ENCODE results near the gene KISS1R.
"Not testable (repeated sequence)": the region's sequence is repeated elsewhere in the genome, so short reads cannot be mapped to it uniquely, and the experiment has no call there.

Gene KISS1R

DNA sequence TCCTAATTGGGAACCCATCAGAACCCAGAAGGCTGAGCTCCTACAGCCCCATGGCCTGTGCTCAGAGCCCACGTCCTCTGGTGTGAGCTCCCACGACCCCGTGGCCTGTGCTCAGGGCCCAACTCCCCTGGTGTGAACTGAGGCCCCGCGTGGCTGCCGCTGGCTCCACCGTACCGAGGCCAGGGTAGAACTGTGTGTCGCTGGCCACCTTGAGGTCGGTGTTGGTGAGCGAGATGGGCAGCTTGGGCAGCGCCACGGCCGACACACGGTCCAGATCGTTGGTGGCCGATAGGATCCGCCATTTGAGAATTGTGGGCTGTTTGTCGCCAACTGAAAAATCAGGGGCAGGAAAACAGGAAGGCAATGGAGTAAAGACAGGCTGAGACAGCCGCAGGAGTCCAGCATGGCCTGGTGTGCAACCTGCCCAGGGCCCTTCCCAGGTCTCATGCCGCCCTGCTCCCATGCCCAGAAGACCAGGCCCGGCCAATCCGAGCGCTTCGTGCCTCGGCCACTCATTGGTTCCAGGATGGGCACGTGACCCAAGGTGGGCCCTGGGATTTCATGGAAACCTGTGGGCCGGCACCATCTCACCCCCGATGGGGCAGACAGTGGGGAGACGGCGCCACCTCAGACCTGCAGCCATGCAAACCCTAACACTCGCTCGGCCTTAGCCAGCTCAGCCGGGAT, 35.6 kb upstream of the KISS1R start:
- DNase-seq (ENCODE audit: low read depth in 2 of 2): no peak

- DNase-seq (ENCODE audit: low read depth in 2 of 2): no peak
Measured at GRCh38 chr19:882871-883497, 34.1 kb upstream of the KISS1R start.

GRCh38 chr19:883661-884211, 33.4 kb upstream of the KISS1R start:
- DNase-seq (ENCODE audit: low read depth in 2 of 2): no peak

- no peak for DNase-seq (ENCODE audit: low read depth in 2 of 2)
Measured at GRCh38 chr19:884420-885211, 32.5 kb upstream of the KISS1R start.

GRCh38 chr19:885536-886224, 31.5 kb upstream of the KISS1R start:
- no peak for DNase-seq (ENCODE audit: low read depth in 2 of 2)

DNA sequence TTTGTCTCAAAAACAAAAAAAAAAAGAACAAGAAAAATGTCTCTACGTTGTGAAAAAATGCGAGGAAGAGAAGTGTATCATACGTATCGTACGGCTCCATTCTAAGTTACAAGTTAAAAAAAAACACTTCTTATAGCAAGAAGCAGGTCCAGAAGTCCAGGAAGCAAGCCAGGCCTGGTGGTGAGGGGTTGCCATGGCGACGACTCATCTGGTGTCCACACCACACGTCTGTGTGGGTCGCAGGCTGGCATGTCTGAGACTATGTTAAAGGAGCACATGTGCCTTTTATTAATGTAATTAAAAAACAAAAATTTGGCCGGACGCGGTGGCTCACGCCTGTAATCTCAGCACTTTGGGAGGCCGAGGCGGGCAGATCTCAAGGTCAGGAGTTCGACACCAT, 30.1 kb upstream of the KISS1R start:
- no peak for DNase-seq (ENCODE audit: low read depth in 2 of 2)

GRCh38 chr19:887599-887998, 29.5 kb upstream of the KISS1R start:
- DNase-seq (ENCODE audit: low read depth in 2 of 2): no peak

GRCh38 chr19:888581-889385, 28.4 kb upstream of the KISS1R start:
- no peak for DNase-seq (ENCODE audit: low read depth in 2 of 2)

- no peak for DNase-seq (ENCODE audit: low read depth in 2 of 2)
Measured at GRCh38 chr19:889662-890295, 27.4 kb upstream of the KISS1R start.

GRCh38 chr19:890831-891230, 26.3 kb upstream of the KISS1R start:
- DNase-seq (ENCODE audit: low read depth in 2 of 2): no peak

GRCh38 chr19:891421-892200, 25.5 kb upstream of the KISS1R start:
- not testable (repeated sequence) for DNase-seq (ENCODE audit: low read depth in 2 of 2)

GRCh38 chr19:892243-892893, 24.8 kb upstream of the KISS1R start:
- DNase-seq (ENCODE audit: low read depth in 2 of 2): no peak

- DNase-seq (ENCODE audit: low read depth in 2 of 2): peak; percentile 74 to 83
Measured at GRCh38 chr19:892894-893689, 24.0 kb upstream of the KISS1R start, which contains the start of the genes MED16 and RNU6-9. TSS of gene MED16 (minus strand) at chr19:893187. CDS start at chr19:891131, 2,056 bp downstream. TSS of gene RNU6-9 (plus strand) at chr19:893484.

GRCh38 chr19:896434-896833, 20.7 kb upstream of the KISS1R start:
- DNase-seq (ENCODE audit: low read depth in 2 of 2): no peak

GRCh38 chr19:896999-897398, 20.1 kb upstream of the KISS1R start:
- no peak for DNase-seq (ENCODE audit: low read depth in 2 of 2)

DNA sequence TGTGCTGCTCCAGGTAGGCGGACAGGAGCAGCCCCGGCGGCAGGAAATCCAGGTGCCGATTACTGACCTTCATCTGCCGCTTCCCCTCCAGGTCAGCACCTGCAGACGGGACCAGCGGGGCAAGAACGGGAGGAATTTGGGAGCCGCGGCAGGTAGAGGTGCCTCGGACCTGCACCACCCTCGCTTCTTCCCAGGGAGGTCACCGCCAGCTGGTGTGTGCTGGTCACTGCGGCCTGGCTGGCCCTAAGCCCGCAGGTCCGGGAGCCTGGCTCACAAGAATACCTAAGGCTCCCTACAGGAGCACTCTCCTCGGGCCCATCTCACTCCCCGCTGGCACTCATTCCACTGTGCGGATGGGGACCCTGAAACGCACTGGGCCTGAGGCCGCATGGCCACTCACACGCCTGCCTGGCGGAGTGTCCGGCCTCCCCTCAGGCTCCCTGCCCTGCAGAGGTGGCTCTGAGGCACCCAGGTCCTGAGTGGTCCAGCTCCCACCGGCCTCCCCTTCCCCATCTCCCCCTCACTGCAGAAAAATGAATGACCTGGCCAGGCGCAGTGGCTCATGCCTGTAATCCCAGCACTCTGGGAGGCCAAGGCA, 19.6 kb upstream of the KISS1R start:
- DNase-seq (ENCODE audit: low read depth in 2 of 2): no peak

GRCh38 chr19:898663-899062, 18.5 kb upstream of the KISS1R start:
- no peak for DNase-seq (ENCODE audit: low read depth in 2 of 2)

All from activated CD8-positive, alpha-beta memory T cell treated with anti-CD3 and anti-CD28 coated beads for 4 hours (primary cell).